K562 (cell line): ENCODE data around the gene GLI1. TPM values are rescaled to one million over a fixed set of nuclear protein-coding genes. Genes with fewer than 3 reads are reported as not detected.
A peak's percentile ranks its signal among the peaks of the same experiment; 100 is the strongest.

Source experiments
- ATAC-seq: fragments of 200-7000 bp; cut with Tn5 transposase; 3 replicates; pipeline ENCODE4 v1.9.1; 2020; ENCODE audit warnings: moderate library complexity
- BruUV-seq: library from RNA; stranded (reverse); fragments of 400-500 nt; replicated peaks from 2 replicates; lab custom pipeline; 2021; lab: Mats Ljungman, UMichigan
- CTCF ChIA-PET: fragments of 300-600 bp; formaldehyde crosslinking; extraction: SDS; loops from one replicate; lab custom pipeline; 2021; ENCODE audit warnings: low intra/inter-chr PET ratio; lab: Yijun Ruan, JAX
- POLR2A ChIA-PET: fragments of 300-600, 350-650 bp; sonication (Branson Sonifier 250); formaldehyde crosslinking; extraction: SDS; loops from one replicate; lab custom pipeline; 2021; ENCODE audit warnings: antibody characterized with exemption, inconsistent platforms; lab: Yijun Ruan, JAX
- DNase-seq, 4 experiments: peaks; one replicate each; pipeline versions ENCODE4 v3.0.0 to v3.0.0-alpha.2; 2011 to 2018; ENCODE audit warnings: low spot score in 3 of 4, mixed read lengths in 3 of 4; ENCODE audit errors: extremely low read depth in 1 of 4
- FAIRE-seq: peaks from 2 replicates; lab custom pipeline; 2011; peaks lifted over from hg19 to GRCh38; lab: Jason Lieb, UNC
- H2AFZ ChIP-seq: 2 replicates; pipeline ENCODE4 v1.6.0; 2011; ENCODE audit warnings: low read depth, low read length, control low read depth, inconsistent platforms
- H3K27ac ChIP-seq: fragments of 200-600 bp; 3 replicates; pipeline ENCODE4 v1.8.0; 2011; ENCODE audit warnings: low read depth, mild to moderate bottlenecking, control low read depth, inconsistent platforms, low read length, moderate library complexity, mixed read lengths; ENCODE audit errors: extremely low read depth
- H3K27me3 ChIP-seq, 2 experiments: fragments of 300-600 bp in 1 of 2; 2 replicates in 1 of 2; 3 replicates in 1 of 2; pipeline versions ENCODE4 v1.6.0 to v1.8.0; 2011; ENCODE audit warnings: inconsistent platforms in 2 of 2, low read length in 2 of 2, mild to moderate bottlenecking in 1 of 2, mixed read lengths in 1 of 2, moderate library complexity in 1 of 2; ENCODE audit not compliant: control insufficient read depth in 2 of 2, insufficient read depth in 2 of 2
- H3K36me3 ChIP-seq: fragments of 300-600 bp; 3 replicates; pipeline ENCODE4 v1.8.0; 2011; ENCODE audit warnings: mild to moderate bottlenecking, low read length, inconsistent platforms; ENCODE audit not compliant: control insufficient read depth, insufficient read depth
- H3K4me1 ChIP-seq, 2 experiments: fragments of 200-600 bp in 1 of 2; replicated peaks in 1 of 2; 2 replicates in 1 of 2; 3 replicates in 1 of 2; pipeline versions ENCODE4 v1.5.1 to v1.8.0; 2011; ENCODE audit warnings: inconsistent platforms in 2 of 2, low read length in 2 of 2, mild to moderate bottlenecking in 1 of 2, mixed read lengths in 1 of 2, moderate library complexity in 1 of 2; ENCODE audit not compliant: control insufficient read depth in 2 of 2, insufficient read depth in 2 of 2
- H3K4me2 ChIP-seq: 2 replicates; pipeline ENCODE4 v1.6.1; 2011; ENCODE audit warnings: low read length, control low read depth, inconsistent platforms, mixed read lengths; ENCODE audit not compliant: insufficient read depth
- H3K4me3 ChIP-seq: fragments of 200-600 bp; sonication (generic), shearing (Covaris generic); 2 replicates; pipeline ENCODE4 v1.5.1; 2016; ENCODE audit warnings: control low read depth, inconsistent platforms
- H3K79me2 ChIP-seq: fragments of 200-600 bp; 3 replicates; pipeline ENCODE4 v1.8.0; 2011; ENCODE audit warnings: low read length, inconsistent platforms; ENCODE audit not compliant: control insufficient read depth, insufficient read depth
- H3K9ac ChIP-seq, 2 experiments: 2 replicates each; pipeline versions ENCODE4 v1.6.0 to v1.6.1; 2011; ENCODE audit warnings: low read depth in 2 of 2, low read length in 2 of 2, control low read depth in 1 of 2, inconsistent platforms in 1 of 2, mild to moderate bottlenecking in 1 of 2, mixed read lengths in 1 of 2; ENCODE audit not compliant: insufficient read depth in 1 of 2
- H3K9me1 ChIP-seq: one replicate; pipeline ENCODE4 v1.6.0; 2011; ENCODE audit warnings: inconsistent platforms, mild to moderate bottlenecking, low read length, moderate library complexity; ENCODE audit not compliant: control insufficient read depth, insufficient read depth
- H3K9me3 ChIP-seq: replicated peaks from 2 replicates; pipeline ENCODE4 v1.5.1; 2011; ENCODE audit warnings: low read depth, low read length, inconsistent platforms; ENCODE audit not compliant: control insufficient read depth, insufficient read depth
- H4K20me1 ChIP-seq: replicated peaks from 2 replicates; pipeline ENCODE4 v1.6.1; 2011; ENCODE audit warnings: low read length, inconsistent platforms, mixed read lengths; ENCODE audit not compliant: control insufficient read depth, insufficient read depth
- ADNP ChIP-seq: fragments of 200-800 bp; sonication (Bioruptor generic); IDR thresholded peaks from 2 replicates; pipeline ENCODE4 v1.6.1; 2016; ENCODE audit warnings: missing genetic modification characterization, missing compliant biosample characterization
- ARID1B ChIP-seq: fragments of 450-650 bp; IDR thresholded peaks from 2 replicates; pipeline ENCODE4 v1.6.1; 2016; ENCODE audit warnings: antibody characterized with exemption, mild to moderate bottlenecking, inconsistent platforms
- CBFA2T3 ChIP-seq: fragments of 450-650 bp; IDR thresholded peaks from 2 replicates; pipeline ENCODE4 v1.6.1; 2017
- HDAC1 ChIP-seq, 2 experiments: fragments of 450-650 bp; IDR thresholded peaks; 2 replicates each; pipeline ENCODE4 v1.6.1; 2016 to 2017; ENCODE audit warnings: inconsistent platforms in 1 of 2, mild to moderate bottlenecking in 1 of 2, moderate library complexity in 1 of 2
- KAT7 ChIP-seq: sonication (generic); formaldehyde crosslinking; IDR thresholded peaks from 2 replicates; pipeline ENCODE4 v1.8.0; 2022; ENCODE audit warnings: missing genetic modification reagents, mild to moderate bottlenecking, borderline replicate concordance
- MAFG ChIP-seq: fragments of 450-650 bp; conservative IDR thresholded peaks from 2 replicates; pipeline ENCODE4 v1.6.1; 2016; ENCODE audit warnings: missing genetic modification characterization, missing compliant biosample characterization
- MCM5 ChIP-seq: fragments of 450-650 bp; IDR thresholded peaks from 2 replicates; pipeline ENCODE4 v1.6.1; 2016; ENCODE audit warnings: low read depth
- SNIP1 ChIP-seq: fragments of 450-650 bp; IDR thresholded peaks from 2 replicates; pipeline ENCODE4 v1.7.1; 2017; ENCODE audit warnings: low read depth, mild to moderate bottlenecking
- ZNF124 ChIP-seq: sonication (generic); formaldehyde crosslinking; IDR thresholded peaks from 2 replicates; pipeline ENCODE4 v1.8.1; 2022; ENCODE audit warnings: missing genetic modification reagents
- ZNF253 ChIP-seq: fragments of 250-450 bp; sonication (Bioruptor Pico); conservative IDR thresholded peaks from 2 replicates; pipeline ENCODE4 v1.6.1; 2021; ENCODE audit warnings: mild to moderate bottlenecking
- ZNF274 ChIP-seq: IDR thresholded peaks from 2 replicates; pipeline ENCODE4 v1.6.1; 2011; ENCODE audit warnings: low read depth, mild to moderate bottlenecking, low read length, moderate library complexity, borderline replicate concordance
- ZNF785 ChIP-seq: fragments of 250-450 bp; sonication (Bioruptor Pico); IDR thresholded peaks from 2 replicates; pipeline ENCODE4 v1.4.0; 2020; ENCODE audit warnings: mild to moderate bottlenecking
- WGBS: fragments of 100-300 bp; shearing (Covaris generic); methylation state at CpG from one replicate; pipeline ENCODE4 v1.1.6; 2016; ENCODE audit warnings: low coverage, mixed read lengths; ENCODE audit not compliant: insufficient coverage; ENCODE audit errors: missing lambda C conversion rate; 5-methylcytosine and 5-hydroxymethylcytosine counted together
- in situ Hi-C: fragments of 300-500 bp; cut with MboI; formaldehyde crosslinking; loops from 4 replicates; pipeline ENCODE4 v1.15.0; 2018; ENCODE audit warnings: inconsistent platforms, mixed read lengths
- intact Hi-C: fragments of 100-400 bp; cut with micrococcal nuclease; formaldehyde crosslinking; loops from 2 replicates; pipeline ENCODE4 v1.14.2; 2022
- polyA plus RNA-seq, 8 experiments: library from polyadenylated mRNA; depleted of rRNA in 4 of 8; stranded (reverse) in 5 of 8; unstranded in 3 of 8; fragments of >200 nt; fragmentation: Nextera tagmentation in 2 of 8; fragmentation: Illumina TruSeq in 1 of 8; extraction: Ambion mirVana in 2 of 8; extraction: Trizol in 1 of 8; gene quantifications; 2 replicates each; pipeline versions ENCODE4 v1.2.1 to v1.2.3, GENCODE V29; 2011 to 2014; ENCODE audit warnings: inconsistent platforms in 1 of 8, missing spikeins in 1 of 8
- total RNA-seq, 7 experiments: library from RNA; depleted of rRNA in 6 of 7; stranded (reverse); fragments of >200 nt in 6 of 7; fragmentation: Illumina TruSeq in 2 of 7; extraction: Trizol in 2 of 7; gene quantifications; 2 replicates each; pipeline versions ENCODE4 v1.2.1 to v1.2.3, GENCODE V29; 2011 to 2021; ENCODE audit warnings: low replicate concordance in 1 of 7
- TF ChIP-seq, protein P1 (sequence below), 2 experiments: fragments of 450-650 bp in 1 of 2; sonication (generic) in 1 of 2; formaldehyde crosslinking in 1 of 2; IDR thresholded peaks; 2 replicates each; pipeline versions ENCODE4 v1.7.1 to v1.9.0; 2016 to 2022; ENCODE audit warnings: inconsistent platforms in 1 of 2, mild to moderate bottlenecking in 1 of 2, missing genetic modification reagents in 1 of 2
- TF ChIP-seq, protein P2 (sequence below): fragments of 450-650 bp; IDR thresholded peaks from 2 replicates; pipeline ENCODE4 v1.6.1; 2016; ENCODE audit warnings: borderline replicate concordance

The GLI1 gene
- total and polyA plus RNA-seq, 9 of the 15 experiments (the other 6 are each of a cell fraction or from before 2014, with no cell fraction given) = 0.24 to 3.7 (median 0.61) TPM

DNA sequence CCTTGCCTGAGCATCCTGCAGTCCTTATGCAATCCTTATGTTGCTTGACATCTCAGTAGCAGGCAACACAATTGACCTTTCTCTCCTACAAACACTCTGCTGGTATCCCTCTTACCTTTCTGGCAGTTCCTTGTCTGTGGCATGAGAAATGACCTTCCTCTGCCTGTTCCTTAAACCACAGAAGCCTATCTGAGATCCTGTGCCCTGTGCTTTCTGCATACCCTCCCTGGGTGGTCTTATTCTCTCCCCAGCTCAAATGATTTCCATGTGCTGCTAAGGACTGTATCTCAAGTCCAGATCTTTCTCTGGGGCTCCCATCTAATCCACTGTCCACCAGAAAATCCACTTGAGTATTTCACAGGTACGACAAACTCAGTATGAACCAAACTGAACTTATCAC, 22.1 kb downstream of the GLI1 start:
- in situ Hi-C loops (no loop called here), intact Hi-C loops (no loop called here)
- peaks cover 25 to 27% of the 10 kb centered on the region in 2 experiments for H3K4me1 ChIP-seq
- H3K4me3 ChIP-seq = no peak overlapping the region
- H2AFZ ChIP-seq = peak overlapping the region; percentile 37
- no peaks in the 10 kb centered on the region for H3K36me3 ChIP-seq
- H3K4me2 ChIP-seq = no peak overlapping the region
- H3K9me3 ChIP-seq = no peaks in the 10 kb centered on the region
- H4K20me1 ChIP-seq = no peaks in the 10 kb centered on the region
- no peaks in the 10 kb centered on the region for H3K79me2 ChIP-seq
- H3K9ac ChIP-seq = no peak overlapping the region
- no peaks in the 10 kb centered on the region for H3K9me1 ChIP-seq
- no peak overlapping the region for H3K27ac ChIP-seq
- DNase-seq (no peak), ATAC-seq (no peak), FAIRE-seq (no peak)
- BruUV-seq = no TSS peak
- CTCF ChIA-PET = no interaction called here
- POLR2A ChIA-PET = interaction anchor here (0.9 to 2.7 kb wide), 4 partner anchors 10 to 36 kb away, joined by 3 to 10 read pairs (median 4); partner anchors contain the start of gene INHBE
- H3K27me3 ChIP-seq = no peaks in the 10 kb centered on the region
- 53% methylated on average over 1 of the region's 1 CpG for WGBS
- TF ChIP-seq SNIP1 = no peak
- no peak for TF ChIP-seq KAT7 (CRISPR knock-in tag)
- TF ChIP-seq CBFA2T3 = no peak
- no peak for TF ChIP-seq MAFG (tag)
- no peak for TF ChIP-seq ZNF274
- TF ChIP-seq ZNF253 = no peak
- no peak for TF ChIP-seq MCM5
- no peak for TF ChIP-seq HDAC1 (IDR thresholded peaks at IDR 0.05)
- no peak for TF ChIP-seq ZNF785 (CRISPR knock-in tag)
- TF ChIP-seq ADNP (tag) = no peak
- TF ChIP-seq, protein P1, sequence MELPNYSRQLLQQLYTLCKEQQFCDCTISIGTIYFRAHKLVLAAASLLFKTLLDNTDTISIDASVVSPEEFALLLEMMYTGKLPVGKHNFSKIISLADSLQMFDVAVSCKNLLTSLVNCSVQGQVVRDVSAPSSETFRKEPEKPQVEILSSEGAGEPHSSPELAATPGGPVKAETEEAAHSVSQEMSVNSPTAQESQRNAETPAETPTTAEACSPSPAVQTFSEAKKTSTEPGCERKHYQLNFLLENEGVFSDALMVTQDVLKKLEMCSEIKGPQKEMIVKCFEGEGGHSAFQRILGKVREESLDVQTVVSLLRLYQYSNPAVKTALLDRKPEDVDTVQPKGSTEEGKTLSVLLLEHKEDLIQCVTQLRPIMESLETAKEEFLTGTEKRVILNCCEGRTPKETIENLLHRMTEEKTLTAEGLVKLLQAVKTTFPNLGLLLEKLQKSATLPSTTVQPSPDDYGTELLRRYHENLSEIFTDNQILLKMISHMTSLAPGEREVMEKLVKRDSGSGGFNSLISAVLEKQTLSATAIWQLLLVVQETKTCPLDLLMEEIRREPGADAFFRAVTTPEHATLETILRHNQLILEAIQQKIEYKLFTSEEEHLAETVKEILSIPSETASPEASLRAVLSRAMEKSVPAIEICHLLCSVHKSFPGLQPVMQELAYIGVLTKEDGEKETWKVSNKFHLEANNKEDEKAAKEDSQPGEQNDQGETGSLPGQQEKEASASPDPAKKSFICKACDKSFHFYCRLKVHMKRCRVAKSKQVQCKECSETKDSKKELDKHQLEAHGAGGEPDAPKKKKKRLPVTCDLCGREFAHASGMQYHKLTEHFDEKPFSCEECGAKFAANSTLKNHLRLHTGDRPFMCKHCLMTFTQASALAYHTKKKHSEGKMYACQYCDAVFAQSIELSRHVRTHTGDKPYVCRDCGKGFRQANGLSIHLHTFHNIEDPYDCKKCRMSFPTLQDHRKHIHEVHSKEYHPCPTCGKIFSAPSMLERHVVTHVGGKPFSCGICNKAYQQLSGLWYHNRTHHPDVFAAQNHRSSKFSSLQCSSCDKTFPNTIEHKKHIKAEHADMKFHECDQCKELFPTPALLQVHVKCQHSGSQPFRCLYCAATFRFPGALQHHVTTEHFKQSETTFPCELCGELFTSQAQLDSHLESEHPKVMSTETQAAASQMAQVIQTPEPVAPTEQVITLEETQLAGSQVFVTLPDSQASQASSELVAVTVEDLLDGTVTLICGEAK (IDR thresholded peaks at IDR 0.05) = no peak
- TF ChIP-seq, protein P1 (CRISPR knock-in tag; IDR thresholded peaks at IDR 0.05) = no peak
- no peak for TF ChIP-seq ZNF124 (CRISPR knock-in tag)
- TF ChIP-seq, protein P2, sequence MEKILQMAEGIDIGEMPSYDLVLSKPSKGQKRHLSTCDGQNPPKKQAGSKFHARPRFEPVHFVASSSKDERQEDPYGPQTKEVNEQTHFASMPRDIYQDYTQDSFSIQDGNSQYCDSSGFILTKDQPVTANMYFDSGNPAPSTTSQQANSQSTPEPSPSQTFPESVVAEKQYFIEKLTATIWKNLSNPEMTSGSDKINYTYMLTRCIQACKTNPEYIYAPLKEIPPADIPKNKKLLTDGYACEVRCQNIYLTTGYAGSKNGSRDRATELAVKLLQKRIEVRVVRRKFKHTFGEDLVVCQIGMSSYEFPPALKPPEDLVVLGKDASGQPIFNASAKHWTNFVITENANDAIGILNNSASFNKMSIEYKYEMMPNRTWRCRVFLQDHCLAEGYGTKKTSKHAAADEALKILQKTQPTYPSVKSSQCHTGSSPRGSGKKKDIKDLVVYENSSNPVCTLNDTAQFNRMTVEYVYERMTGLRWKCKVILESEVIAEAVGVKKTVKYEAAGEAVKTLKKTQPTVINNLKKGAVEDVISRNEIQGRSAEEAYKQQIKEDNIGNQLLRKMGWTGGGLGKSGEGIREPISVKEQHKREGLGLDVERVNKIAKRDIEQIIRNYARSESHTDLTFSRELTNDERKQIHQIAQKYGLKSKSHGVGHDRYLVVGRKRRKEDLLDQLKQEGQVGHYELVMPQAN = no peak
- TF ChIP-seq ARID1B = no peak
